Esophagus squamous epithelium (tissue), 5 donors: ENCODE data around the gene WDR6. TPM values are rescaled to one million over a fixed set of nuclear protein-coding genes. Genes with fewer than 3 reads are reported as not detected.

ENCODE experiments used
- DNase-seq: peaks from one replicate; lab custom pipeline; 2025; lab: John Stamatoyannopoulos, UW
- H3K27ac ChIP-seq, 4 donors: fragments of 200-600 bp; sonication (generic); one replicate each; pipeline ENCODE4 v1.5.1; 2016 to 2019; ENCODE audit warnings: mild to moderate bottlenecking in 1 of 4
- H3K27me3 ChIP-seq, 4 donors: fragments of 200-600 bp; sonication (generic); 1 replicate in 3 of 4; 2 replicates in 1 of 4; pipeline versions ENCODE4 v1.5.1 to v1.6.0; 2017 to 2021; ENCODE audit warnings: antibody characterized with exemption in 1 of 4
- H3K36me3 ChIP-seq, 3 donors: fragments of 200-600 bp; sonication (generic); one replicate each; pipeline ENCODE4 v1.5.1; 2016 to 2019
- H3K4me1 ChIP-seq, 3 donors: fragments of 200-600 bp; sonication (generic); one replicate each; pipeline ENCODE4 v1.5.1; 2017 to 2019
- H3K4me3 ChIP-seq, 4 donors: fragments of 200-600 bp; sonication (generic); 1 replicate in 3 of 4; 2 replicates in 1 of 4; pipeline ENCODE4 v1.5.1; 2016 to 2019; ENCODE audit warnings: mild to moderate bottlenecking in 2 of 4, moderate library complexity in 1 of 4
- H3K9me3 ChIP-seq, 3 donors: fragments of 200-600 bp; sonication (generic); one replicate each; pipeline ENCODE4 v1.5.1; 2016 to 2019
- POLR2A ChIP-seq, 4 donors: fragments of 450-650 bp; IDR thresholded peaks; one replicate each; pipeline ENCODE4 v1.6.1; 2017; ENCODE audit warnings: antibody characterized with exemption in 4 of 4, mild to moderate bottlenecking in 4 of 4, moderate library complexity in 3 of 4
- WGBS, 2 donors: methylation state at CpG; one replicate each; pipeline ENCODE4 v1.1.5; 2018; 5-methylcytosine and 5-hydroxymethylcytosine counted together
- intact Hi-C: fragments of 100-400 bp; cut with DNase I; formaldehyde crosslinking; loops from one replicate; pipeline ENCODE4 v1.15.0; 2022
- total RNA-seq, 4 donors: library from RNA; depleted of rRNA; stranded (reverse); fragments of >200 nt; gene quantifications; one replicate each; pipeline ENCODE4 v1.1.0, GENCODE V29; 2016
- TF ChIP-seq, protein P1 (sequence below), 6 experiments: fragments of 450-650 bp in 4 of 6; fragments of 200-600 bp in 2 of 6; sonication (generic) in 2 of 6; IDR thresholded peaks; one replicate each; pipeline ENCODE4 v1.5.1; 2016 to 2019; ENCODE audit warnings: antibody characterized with exemption in 6 of 6, mild to moderate bottlenecking in 4 of 6, moderate library complexity in 4 of 6
- donor health status: DM: yes; HTN: yes; CAD: no.

WDR6 gene
- total RNA-seq, 4 donors from 2014 or later, result 27.4 to 78.0 (median 37.6) TPM

- WGBS, 2 donors, result 84 to 91% methylated on average over 2 to 9 of the region's 16 CpGs
- Histone ChIP-seq H3K27ac (no peak overlapping the region), H3K4me1 (peaks cover 7 to 31% (median 13%) of the 10 kb centered on the region in 3 donors), H3K27me3 (no peaks in the 10 kb centered on the region), H3K36me3 (peaks cover 0 to 10% (median 0%) of the 10 kb centered on the region in 3 donors), H3K9me3 (no peaks in the 10 kb centered on the region), H3K4me3 (no peak overlapping the region)
- no peak for TF ChIP-seq POLR2A (IDR thresholded peaks at IDR 0.05)
- TF ChIP-seq, protein P1, sequence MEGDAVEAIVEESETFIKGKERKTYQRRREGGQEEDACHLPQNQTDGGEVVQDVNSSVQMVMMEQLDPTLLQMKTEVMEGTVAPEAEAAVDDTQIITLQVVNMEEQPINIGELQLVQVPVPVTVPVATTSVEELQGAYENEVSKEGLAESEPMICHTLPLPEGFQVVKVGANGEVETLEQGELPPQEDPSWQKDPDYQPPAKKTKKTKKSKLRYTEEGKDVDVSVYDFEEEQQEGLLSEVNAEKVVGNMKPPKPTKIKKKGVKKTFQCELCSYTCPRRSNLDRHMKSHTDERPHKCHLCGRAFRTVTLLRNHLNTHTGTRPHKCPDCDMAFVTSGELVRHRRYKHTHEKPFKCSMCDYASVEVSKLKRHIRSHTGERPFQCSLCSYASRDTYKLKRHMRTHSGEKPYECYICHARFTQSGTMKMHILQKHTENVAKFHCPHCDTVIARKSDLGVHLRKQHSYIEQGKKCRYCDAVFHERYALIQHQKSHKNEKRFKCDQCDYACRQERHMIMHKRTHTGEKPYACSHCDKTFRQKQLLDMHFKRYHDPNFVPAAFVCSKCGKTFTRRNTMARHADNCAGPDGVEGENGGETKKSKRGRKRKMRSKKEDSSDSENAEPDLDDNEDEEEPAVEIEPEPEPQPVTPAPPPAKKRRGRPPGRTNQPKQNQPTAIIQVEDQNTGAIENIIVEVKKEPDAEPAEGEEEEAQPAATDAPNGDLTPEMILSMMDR (IDR thresholded peaks at IDR 0.05), result no peak
- intact Hi-C loops, result no loop called here
- no peak for DNase-seq
Measured at GRCh38 chr3:49004352-49005302, 2.6 kb upstream of the WDR6 start.

- intact Hi-C loops, result no loop called here
- Histone ChIP-seq H3K4me3 (no peak overlapping the region), H3K9me3 (no peaks in the 10 kb centered on the region), H3K36me3 (peaks cover 0 to 10% (median 0%) of the 10 kb centered on the region in 3 donors), H3K27me3 (no peaks in the 10 kb centered on the region), H3K27ac (no peak overlapping the region), H3K4me1 (peaks cover 7 to 32% (median 13%) of the 10 kb centered on the region in 3 donors)
- WGBS, 2 donors, result 100% methylated on average over 2 of the region's 3 CpGs; no CpG with 5 or more reads in 1 of the 2 donors
- DNase-seq, result no peak
- TF ChIP-seq, protein P1 (IDR thresholded peaks at IDR 0.05), result no peak
- no peak for TF ChIP-seq POLR2A (IDR thresholded peaks at IDR 0.05)
Measured at GRCh38 chr3:49005303-49005680, 1.9 kb upstream of the WDR6 start.

GRCh38 chr3:49005998-49006397 lies 1.2 kb upstream of the WDR6 start:
- WGBS, 2 donors, result 88 to 92% methylated on average over 2 to 5 of the region's 5 CpGs
- peaks cover 0 to 10% (median 0%) of the 10 kb centered on the region in 3 donors for H3K36me3 ChIP-seq
- H3K9me3 ChIP-seq, result no peaks in the 10 kb centered on the region
- DNase-seq, result no peak
- peak overlapping the region in 2 of 4 donors; percentile 91 to 98 for H3K27ac ChIP-seq
- intact Hi-C loops, result no loop called here
- H3K27me3 ChIP-seq, result no peaks in the 10 kb centered on the region
- peaks cover 7 to 32% (median 13%) of the 10 kb centered on the region in 3 donors for H3K4me1 ChIP-seq
- no peak for TF ChIP-seq POLR2A (IDR thresholded peaks at IDR 0.05)
- TF ChIP-seq, protein P1 (IDR thresholded peaks at IDR 0.05), result no peak
- H3K4me3 ChIP-seq, result peak overlapping the region in 2 of 4 donors; percentile 58 to 73

DNA sequence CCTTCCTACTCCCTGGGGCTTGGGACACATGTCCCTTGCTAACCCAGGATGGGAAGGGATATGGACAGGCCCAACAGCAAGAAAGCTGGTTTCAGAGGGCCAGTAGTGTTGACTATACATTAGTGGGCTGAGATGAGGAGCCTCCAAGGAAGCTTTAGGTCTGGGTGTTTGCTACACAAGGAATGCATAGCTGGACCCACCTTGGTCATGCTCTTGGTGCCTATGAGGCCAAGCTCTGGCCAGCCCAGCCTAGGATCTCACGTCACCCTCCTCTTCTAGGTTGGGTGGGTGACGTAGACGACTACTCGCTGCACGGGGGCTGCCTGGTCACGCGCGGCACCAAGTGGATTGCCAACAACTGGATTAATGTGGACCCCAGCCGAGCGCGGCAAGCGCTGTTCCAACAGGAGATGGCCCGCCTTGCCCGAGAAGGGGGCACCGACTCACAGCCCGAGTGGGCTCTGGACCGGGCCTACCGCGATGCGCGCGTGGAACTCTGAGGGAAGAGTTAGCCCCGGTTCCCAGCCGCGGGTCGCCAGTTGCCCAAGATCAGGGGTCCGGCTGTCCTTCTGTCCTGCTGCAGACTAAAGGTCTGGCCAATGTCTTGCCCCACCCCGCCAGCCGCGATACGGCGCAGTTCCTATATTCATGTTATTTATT lies 653 bp upstream of the WDR6 start:
- Histone ChIP-seq H3K9me3 (no peaks in the 10 kb centered on the region), H3K27ac (peak overlapping the region; percentile 84 to 98 (median 94)), H3K36me3 (peaks cover 0 to 16% (median 0%) of the 10 kb centered on the region in 3 donors), H3K4me1 (peaks cover 7 to 36% (median 13%) of the 10 kb centered on the region in 3 donors), H3K27me3 (no peaks in the 10 kb centered on the region), H3K4me3 (peak overlapping the region; percentile 46 to 90 (median 66))
- no peak for DNase-seq
- intact Hi-C loops, result no loop called here
- WGBS, 2 donors, result 2 to 7% methylated on average over 4 to 11 of the region's 32 CpGs
- TF ChIP-seq POLR2A (IDR thresholded peaks at IDR 0.05), result no peak
- TF ChIP-seq, protein P1 (IDR thresholded peaks at IDR 0.05), result no peak
